Activated naive CD4-positive, alpha-beta T cell treated with Interleukin-2 at 50 U/mL for 16 hours (primary cell): ENCODE results near the gene SLIT3.

Experiments used
- DNase-seq: peaks from one replicate; pipeline ENCODE4 v3.0.0-alpha.2; 2020

SLIT3 gene

GRCh38 chr5:168878135-168878745 lies 422.7 kb downstream of the SLIT3 start:
- no peak for DNase-seq

DNA sequence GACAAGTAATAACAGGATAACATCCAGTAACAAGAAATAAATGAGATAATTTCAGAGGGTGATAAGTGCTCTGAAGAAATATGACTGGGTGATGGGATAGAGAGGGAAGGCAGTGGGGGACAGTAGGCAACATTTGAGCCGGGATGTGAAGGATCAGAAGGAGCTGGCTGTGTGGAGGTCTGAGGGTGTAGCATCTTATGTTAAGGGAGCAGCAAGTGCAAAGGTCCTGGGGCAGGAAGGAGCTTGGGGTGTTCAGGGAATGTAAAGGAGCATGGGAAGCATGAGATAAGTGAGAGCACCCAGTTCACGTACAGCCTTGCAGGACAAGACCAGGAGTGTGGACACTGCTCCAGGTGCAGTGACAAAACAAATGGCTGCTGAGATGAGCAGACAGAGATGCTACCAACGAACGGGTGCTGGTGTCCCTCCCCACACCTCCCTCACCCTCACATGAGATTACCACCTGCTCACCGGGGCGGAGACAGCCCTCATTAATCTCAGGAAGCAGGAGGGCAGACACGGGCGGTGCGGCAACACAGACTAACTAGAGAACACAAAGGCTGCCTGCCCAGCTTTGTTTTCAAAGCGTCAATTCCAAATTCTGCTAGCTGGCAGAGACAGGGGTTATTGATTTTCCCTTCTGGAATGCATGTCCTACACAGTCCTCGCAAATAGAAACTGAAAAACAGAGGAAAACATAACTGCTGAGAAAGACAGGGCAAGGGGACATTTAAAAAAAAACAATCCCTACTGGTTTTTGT lies 423.6 kb downstream of the SLIT3 start:
- DNase-seq, result no peak

- DNase-seq, result no peak
Measured at GRCh38 chr5:168876419-168876818, 424.5 kb downstream of the SLIT3 start.

DNA sequence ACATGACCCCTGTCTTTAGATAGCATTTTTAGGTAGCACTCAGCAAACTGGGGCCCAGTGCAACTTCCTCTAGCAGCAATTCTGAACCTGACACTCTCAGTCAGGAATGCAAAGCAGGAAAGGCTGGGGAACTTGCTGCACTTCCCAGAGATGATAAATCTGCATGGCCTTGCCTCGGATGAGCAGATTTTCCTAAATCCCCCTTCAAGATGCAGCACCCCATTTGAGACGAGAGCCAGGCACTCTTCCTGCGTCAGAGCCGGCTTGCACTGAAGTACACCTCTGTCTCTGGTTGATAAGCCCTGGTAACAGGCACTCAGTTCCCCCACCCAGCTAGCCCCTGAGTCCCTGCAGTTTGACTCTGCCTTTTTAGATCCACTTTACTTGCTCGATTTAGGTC lies 425.1 kb downstream of the SLIT3 start:
- DNase-seq, result no peak

- DNase-seq, result no peak
Measured at GRCh38 chr5:168874713-168875380, 426.1 kb downstream of the SLIT3 start.

- no peak for DNase-seq
Measured at GRCh38 chr5:168872246-168872645, 428.7 kb downstream of the SLIT3 start.

DNA sequence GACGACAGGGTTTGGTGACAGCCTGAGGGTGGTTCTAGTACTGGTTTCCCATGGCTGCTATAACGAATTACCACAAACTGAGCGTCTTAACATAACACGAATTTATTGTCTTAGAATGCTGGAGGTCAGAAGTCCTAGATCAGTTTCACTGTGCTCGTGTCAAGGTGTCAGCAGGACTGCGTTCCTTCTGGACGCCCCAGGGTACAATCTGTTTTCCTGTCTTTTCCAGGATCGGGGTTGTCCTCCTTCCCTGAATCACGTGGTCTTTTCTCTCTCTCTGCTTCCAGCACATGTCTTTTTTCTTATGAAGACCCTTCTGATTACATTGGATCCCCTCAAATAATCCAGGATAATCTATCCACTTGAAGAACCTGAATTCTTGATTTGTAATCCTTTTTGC lies 430.0 kb downstream of the SLIT3 start:
- no peak for DNase-seq

GRCh38 chr5:168869615-168870227 lies 431.2 kb downstream of the SLIT3 start:
- no peak for DNase-seq

DNA sequence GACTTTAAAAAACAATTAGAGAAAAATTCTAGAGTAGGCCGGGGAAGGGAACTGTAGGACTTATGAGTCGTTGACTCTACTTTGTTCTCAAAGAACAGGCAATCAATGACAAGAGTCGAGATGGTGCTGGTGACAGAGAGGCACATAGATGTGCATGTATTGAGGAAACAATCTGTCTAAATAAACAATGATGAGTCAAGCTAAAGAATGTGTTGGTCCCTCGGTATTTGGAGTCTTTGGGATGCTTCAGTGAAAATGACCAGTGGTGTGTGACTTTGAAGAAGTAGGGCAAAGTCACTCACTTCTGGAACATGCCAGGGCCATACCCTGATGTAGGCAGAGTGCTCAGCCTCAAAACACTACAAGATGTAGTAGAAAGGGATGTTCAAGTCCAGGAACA lies 433.7 kb downstream of the SLIT3 start:
- DNase-seq, result no peak

- no peak for DNase-seq
Measured at GRCh38 chr5:168865968-168866367, 435.0 kb downstream of the SLIT3 start.

- DNase-seq, result no peak
Measured at GRCh38 chr5:168863021-168863420, 437.9 kb downstream of the SLIT3 start.

- DNase-seq, result no peak
Measured at GRCh38 chr5:168860503-168860902, 440.4 kb downstream of the SLIT3 start.

DNA sequence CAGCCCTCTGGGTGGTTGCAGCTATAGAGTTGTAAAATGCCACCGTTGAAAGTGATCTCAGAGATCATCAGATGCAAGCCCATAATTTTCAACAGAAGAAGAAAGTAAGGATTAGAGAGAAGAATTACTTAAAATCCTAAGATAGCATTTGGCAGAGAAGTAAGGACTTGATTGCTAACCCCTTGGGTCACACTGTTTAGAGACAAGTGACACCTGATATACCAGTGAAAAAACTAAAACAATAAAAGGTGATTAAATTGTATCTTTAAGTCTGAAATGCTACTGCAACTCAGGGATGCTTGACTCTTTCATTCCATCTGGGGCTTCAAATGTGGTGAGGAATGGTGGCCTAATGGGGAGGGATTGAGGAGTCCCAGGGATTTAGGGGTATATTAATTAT lies 440.9 kb downstream of the SLIT3 start:
- DNase-seq, result no peak

GRCh38 chr5:168859471-168859870 lies 441.5 kb downstream of the SLIT3 start:
- DNase-seq, result no peak

- no peak for DNase-seq
Measured at GRCh38 chr5:168858994-168859393, 441.9 kb downstream of the SLIT3 start.

GRCh38 chr5:168858371-168858770 lies 442.6 kb downstream of the SLIT3 start:
- no peak for DNase-seq

GRCh38 chr5:168853972-168854371 lies 447.0 kb downstream of the SLIT3 start:
- DNase-seq, result no peak

- DNase-seq, result no peak
Measured at GRCh38 chr5:168852329-168852728, 448.6 kb downstream of the SLIT3 start.

DNA sequence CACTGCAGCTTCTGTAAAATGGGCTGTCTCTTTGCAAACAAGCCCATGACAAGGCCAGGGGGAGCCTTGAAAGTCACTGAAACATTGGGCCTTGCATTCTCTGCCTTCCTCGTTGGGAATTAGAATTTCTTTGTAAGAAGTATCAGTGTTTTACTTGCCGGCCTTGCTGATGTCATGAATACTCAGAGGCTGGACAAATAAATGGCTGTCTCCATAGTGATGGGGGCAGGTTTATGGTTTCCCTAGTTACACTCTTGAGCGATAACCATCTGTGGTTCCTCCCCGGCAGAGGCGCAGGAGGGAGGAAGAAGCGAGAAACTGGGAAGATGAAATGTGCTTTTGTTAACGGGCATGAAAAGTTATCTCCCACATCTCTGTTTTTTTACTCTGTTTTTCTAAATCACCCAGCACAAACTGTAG lies 449.0 kb downstream of the SLIT3 start:
- DNase-seq, result no peak

GRCh38 chr5:168850683-168851082 lies 450.3 kb downstream of the SLIT3 start:
- DNase-seq, result no peak

DNA sequence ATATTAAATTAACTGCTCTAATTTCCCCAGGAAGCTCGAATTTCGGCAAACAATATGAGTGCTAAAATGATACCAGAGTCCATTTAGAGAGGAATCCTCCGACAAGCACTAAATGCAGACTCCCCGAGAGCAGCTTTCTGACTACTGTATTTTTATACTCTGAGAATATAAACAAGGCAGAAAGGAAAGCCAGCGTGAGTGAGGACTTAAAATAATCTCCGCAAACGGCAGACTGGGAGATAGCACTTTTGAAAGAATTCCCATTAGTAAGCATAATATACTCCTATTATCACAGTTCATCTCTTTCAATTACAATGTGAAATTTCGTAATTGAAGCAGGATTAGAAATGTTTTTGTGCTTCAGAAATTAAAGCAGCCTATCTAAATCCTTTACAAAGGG lies 452.4 kb downstream of the SLIT3 start:
- DNase-seq, result no peak

GRCh38 chr5:168847511-168848073 lies 453.3 kb downstream of the SLIT3 start:
- DNase-seq, result no peak

DNA sequence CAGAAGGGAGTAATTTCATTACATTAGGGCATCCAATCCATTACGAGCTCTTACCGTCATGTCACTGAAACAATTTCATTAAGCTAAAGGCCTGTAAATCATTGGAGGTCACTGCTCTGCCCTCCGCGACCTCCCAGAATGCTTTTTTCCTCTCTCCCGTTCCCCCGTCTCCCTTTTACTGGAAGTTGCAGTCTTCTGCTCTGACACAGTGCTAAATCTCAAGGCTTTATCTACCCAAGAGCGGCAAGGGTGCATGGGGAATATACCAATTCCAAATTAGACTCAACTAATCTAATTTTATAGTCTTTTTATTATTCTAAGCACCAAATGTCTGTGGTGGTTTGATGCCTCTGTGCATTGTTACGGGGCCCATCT lies 456.0 kb downstream of the SLIT3 start:
- no peak for DNase-seq
